GM10248 (cell line): ENCODE data around the gene TLE3.

Source experiments
- CTCF ChIA-PET: fragments of 300-600 bp; sonication (Branson Sonifier 250); formaldehyde crosslinking; extraction: SDS; loops from one replicate; lab custom pipeline; 2021; ENCODE audit warnings: antibody characterized with exemption; lab: Yijun Ruan, JAX
- POLR2A ChIA-PET: fragments of 350-650 bp; sonication (Branson Sonifier 250); formaldehyde crosslinking; extraction: SDS; loops from one replicate; lab custom pipeline; 2020; ENCODE audit warnings: antibody characterized with exemption; lab: Yijun Ruan, JAX
- DNase-seq: peaks from one replicate; pipeline ENCODE4 v3.0.0; 2012; ENCODE audit errors: extremely low spot score
- TF ChIP-seq, protein P1 (sequence below): IDR thresholded peaks from 2 replicates; pipeline ENCODE4 v1.5.1; 2012; ENCODE audit warnings: mild to moderate bottlenecking, low read depth; ENCODE audit errors: extremely low read depth, missing control alignments, control extremely low read depth

The TLE3 gene

DNA sequence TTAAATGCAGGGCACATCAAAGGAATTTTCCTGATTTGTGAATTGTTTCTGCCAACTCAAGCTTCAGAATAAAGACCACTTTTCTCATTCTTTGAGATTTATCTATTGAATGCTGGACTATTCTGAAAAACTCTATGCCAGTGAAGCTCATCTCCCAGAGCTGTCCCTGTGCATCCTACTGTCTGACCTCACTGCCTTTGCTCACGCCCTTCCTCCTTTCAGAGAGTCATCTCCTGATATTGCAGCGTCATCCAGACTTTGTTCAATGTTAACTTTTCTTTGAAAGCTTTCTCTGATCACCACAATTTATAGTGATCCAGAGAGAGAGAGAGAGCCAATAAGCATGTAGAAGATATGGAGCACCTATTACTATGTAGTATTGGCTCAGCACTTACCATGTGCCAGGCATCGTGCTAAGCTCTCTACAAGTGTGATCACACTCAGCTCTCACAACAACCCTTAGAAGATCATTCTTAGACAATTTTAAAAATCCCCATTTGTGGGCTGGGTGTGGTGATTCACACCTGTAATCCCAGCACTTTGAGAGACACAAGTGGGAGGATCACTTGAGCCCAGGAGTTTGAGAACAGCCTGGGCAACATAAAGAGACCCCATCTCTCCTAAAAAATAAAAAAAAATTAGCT lies 30.2 kb upstream of the TLE3 start:
- TF ChIP-seq, protein P1, sequence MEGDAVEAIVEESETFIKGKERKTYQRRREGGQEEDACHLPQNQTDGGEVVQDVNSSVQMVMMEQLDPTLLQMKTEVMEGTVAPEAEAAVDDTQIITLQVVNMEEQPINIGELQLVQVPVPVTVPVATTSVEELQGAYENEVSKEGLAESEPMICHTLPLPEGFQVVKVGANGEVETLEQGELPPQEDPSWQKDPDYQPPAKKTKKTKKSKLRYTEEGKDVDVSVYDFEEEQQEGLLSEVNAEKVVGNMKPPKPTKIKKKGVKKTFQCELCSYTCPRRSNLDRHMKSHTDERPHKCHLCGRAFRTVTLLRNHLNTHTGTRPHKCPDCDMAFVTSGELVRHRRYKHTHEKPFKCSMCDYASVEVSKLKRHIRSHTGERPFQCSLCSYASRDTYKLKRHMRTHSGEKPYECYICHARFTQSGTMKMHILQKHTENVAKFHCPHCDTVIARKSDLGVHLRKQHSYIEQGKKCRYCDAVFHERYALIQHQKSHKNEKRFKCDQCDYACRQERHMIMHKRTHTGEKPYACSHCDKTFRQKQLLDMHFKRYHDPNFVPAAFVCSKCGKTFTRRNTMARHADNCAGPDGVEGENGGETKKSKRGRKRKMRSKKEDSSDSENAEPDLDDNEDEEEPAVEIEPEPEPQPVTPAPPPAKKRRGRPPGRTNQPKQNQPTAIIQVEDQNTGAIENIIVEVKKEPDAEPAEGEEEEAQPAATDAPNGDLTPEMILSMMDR: no peak
- POLR2A ChIA-PET: no interaction called here
- DNase-seq: no peak
- CTCF ChIA-PET: interaction anchor here (0.7 to 2.0 kb wide), 3 partner anchors 12 to 52 kb away, joined by 3 to 7 read pairs (median 3); no protein-coding TSS in a partner anchor

GRCh38 chr15:70127288-70127746 lies 29.6 kb upstream of the TLE3 start:
- DNase-seq: no peak
- CTCF ChIA-PET: interaction anchor here (0.7 to 1.1 kb wide), 2 partner anchors 21 to 53 kb away, joined by 3 read pairs; no protein-coding TSS in a partner anchor
- POLR2A ChIA-PET: no interaction called here
- TF ChIP-seq, protein P1: no peak

GRCh38 chr15:70126362-70126761 lies 28.6 kb upstream of the TLE3 start:
- POLR2A ChIA-PET: no interaction called here
- TF ChIP-seq, protein P1: no peak
- CTCF ChIA-PET: no interaction called here
- DNase-seq: no peak

GRCh38 chr15:70125605-70126004 lies 27.9 kb upstream of the TLE3 start:
- POLR2A ChIA-PET: no interaction called here
- DNase-seq: no peak
- TF ChIP-seq, protein P1: no peak
- CTCF ChIA-PET: interaction anchor here (1.1 kb wide), 1 partner anchor 15 kb away, joined by 3 read pairs; no protein-coding TSS in a partner anchor

GRCh38 chr15:70121624-70122302 lies 24.0 kb upstream of the TLE3 start:
- TF ChIP-seq, protein P1: peak; percentile 23
- POLR2A ChIA-PET: interaction anchor here (0.6 kb wide), 1 partner anchor 22 kb away, joined by 3 read pairs; no protein-coding TSS in a partner anchor
- DNase-seq: no peak
- CTCF ChIA-PET: interaction anchor here (1.1 to 2.8 kb wide), 5 partner anchors 11 to 119 kb away, joined by 3 to 9 read pairs (median 4); no protein-coding TSS in a partner anchor

DNA sequence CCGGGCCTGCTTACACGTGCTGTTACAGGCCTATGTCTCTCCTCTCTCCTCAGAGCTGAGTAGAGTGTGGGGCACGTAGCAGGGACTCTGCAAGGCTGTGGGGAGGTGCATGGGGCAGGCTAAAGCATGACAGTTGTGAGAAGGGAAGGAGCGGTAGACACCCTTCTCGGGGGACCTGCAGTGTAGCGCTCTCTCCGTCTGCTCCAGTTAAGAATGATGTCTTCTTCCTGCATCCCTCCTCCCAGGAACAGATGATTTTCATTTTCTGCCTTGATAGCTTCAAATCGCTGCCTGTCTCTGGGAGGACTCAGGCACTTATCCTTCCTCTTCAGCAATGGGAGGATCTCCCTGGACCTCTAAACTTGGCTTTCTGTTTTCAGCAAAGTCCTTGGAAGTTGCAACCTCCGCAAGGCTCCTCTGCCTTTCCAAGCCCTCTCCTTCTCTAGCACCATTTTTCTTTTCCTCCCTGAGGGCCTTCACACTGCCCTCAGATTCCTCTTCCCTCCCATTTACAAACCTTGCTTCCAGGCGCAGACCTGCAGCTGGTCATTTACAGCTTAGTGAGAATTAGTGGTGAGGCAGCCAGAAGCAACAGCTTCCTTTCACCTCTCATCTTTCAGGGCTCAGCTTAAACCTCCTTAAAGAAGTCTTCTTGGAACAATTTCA lies 23.4 kb upstream of the TLE3 start:
- CTCF ChIA-PET: interaction anchor here (1.1 to 2.8 kb wide), 4 partner anchors 10 to 19 kb away, joined by 3 to 9 read pairs (median 5); no protein-coding TSS in a partner anchor

More for the DNA sequence above, 23.4 kb upstream of the TLE3 start:
- TF ChIP-seq, protein P1: no peak
- POLR2A ChIA-PET: interaction anchor here (0.6 kb wide), 1 partner anchor 22 kb away, joined by 3 read pairs; no protein-coding TSS in a partner anchor
- no peak for DNase-seq
